ENCODE results near the gene TMEM131. TPM values are rescaled to one million over a fixed set of nuclear protein-coding genes. Genes with fewer than 3 reads are reported as not detected.

The TMEM131 gene
- total and polyA plus RNA-seq, 2 of the 8 experiments (the other 6 are each of a cell fraction or from before 2014, with no cell fraction given): 9.7 to 22.9 TPM

GRCh38 chr2:97985998-97986397, 9.8 kb downstream of the TMEM131 start:
- Histone ChIP-seq H2BK20ac (ENCODE audit: low read length) (no peak overlapping the region), H2BK5ac (ENCODE audit: low read depth, low read length) (no peak overlapping the region), H3K27me3 (replicated peaks in 1 of 4; ENCODE audit: control insufficient read depth in 3 of 4, extremely low read depth in 1 of 4, insufficient read depth in 3 of 4, low read length in 3 of 4) (no peaks in the 10 kb centered on the region), H3K18ac (ENCODE audit: extremely low read depth, low read length) (no peak overlapping the region), H3K23me2 (ENCODE audit: low read depth, low read length) (no peaks in the 10 kb centered on the region), H3K36me3 (ENCODE audit: control insufficient read depth in 2 of 4, insufficient read depth in 4 of 4, low read length in 3 of 4) (no peaks in the 10 kb centered on the region), H3K79me1 (ENCODE audit: low read depth, low read length) (no peaks in the 10 kb centered on the region; the same call in 1 of the 2 replicates), H2BK12ac (ENCODE audit: low read depth, low read length) (no peak overlapping the region), H3K27ac (ENCODE audit: low read depth, low read length) (no peak overlapping the region), H2BK15ac (ENCODE audit: low read length) (no peak overlapping the region), H4K91ac (replicated peaks; ENCODE audit: insufficient read length, low read length) (no peak overlapping the region), H2BK120ac (replicated peaks; ENCODE audit: low read depth, low read length) (no peak overlapping the region), H4K5ac (ENCODE audit: insufficient read length, low read depth, low read length) (no peak overlapping the region), H4K8ac (ENCODE audit: extremely low read depth, insufficient read depth, low read length) (no peak overlapping the region), H4K20me1 (replicated peaks in 1 of 2; ENCODE audit: control insufficient read depth in 1 of 2, insufficient read depth in 2 of 2, low read length in 2 of 2) (peaks cover 0 to 2% of the 10 kb centered on the region in 2 experiments), H3K4ac (replicated peaks; ENCODE audit: insufficient read length, low read depth, low read length) (no peak overlapping the region), H3K9me3 (ENCODE audit: insufficient read depth in 2 of 2, low read depth in 1 of 2, low read length in 1 of 2) (no peaks in the 10 kb centered on the region), H3K9ac (replicated peaks in 1 of 4; ENCODE audit: extremely low read depth in 1 of 4, low read depth in 3 of 4, low read length in 3 of 4) (no peak overlapping the region), H2AFZ (ENCODE audit: low read length) (no peak overlapping the region), H3K56ac (replicated peaks; ENCODE audit: insufficient read length, low read depth, low read length) (no peak overlapping the region), H2AK5ac (ENCODE audit: low read depth, low read length) (no peak overlapping the region), H3K79me2 (ENCODE audit: control insufficient read depth in 1 of 2, insufficient read depth in 2 of 2, low read length in 2 of 2) (peaks cover 0 to 86% of the 10 kb centered on the region in 2 experiments; a peak in 2 of 4 replicates), H3K23ac (ENCODE audit: insufficient read length) (no peak overlapping the region), H3K4me2 (ENCODE audit: insufficient read depth in 1 of 2, low read depth in 2 of 2, low read length in 2 of 2) (no peak overlapping the region), H3K14ac (ENCODE audit: insufficient read length) (no peak overlapping the region), H3K4me1 (replicated peaks in 1 of 4; ENCODE audit: control insufficient read depth in 3 of 4, insufficient read depth in 4 of 4, low read length in 3 of 4) (peaks cover 0 to 8% (median 0%) of the 10 kb centered on the region in 4 experiments; a peak in 1 of 7 replicates), H3K4me3 (ENCODE audit: extremely low read depth in 1 of 4, insufficient read depth in 2 of 4, low read depth in 3 of 4, low read length in 4 of 4) (no peak overlapping the region)
- ChIA-PET POLR2A (ENCODE audit: partially characterized antibody) (no interaction called here), CTCF (ENCODE audit: partially characterized antibody) (no interaction called here)
- DNase-seq (ENCODE audit: low read depth in 1 of 2, low spot score in 2 of 2) (no peak), FAIRE-seq (no peak)
- WGBS, 2 experiments (ENCODE audit: extremely low coverage in 1 of 2, insufficient coverage in 1 of 2, insufficient read length in 1 of 2, insufficient replicate concordance in 2 of 2, low coverage in 1 of 2, low lambda C conversion rate in 2 of 2, missing lambda C conversion rate in 1 of 2): 98% methylated on average over 2 of the region's 2 CpGs; no CpG with 5 or more reads in 1 of the 2 experiments
- no peak for TF ChIP-seq CHD1 (IDR thresholded peaks at IDR 0.05; ENCODE audit: low read depth, low read length)
- TF ChIP-seq POU5F1 (IDR thresholded peaks at IDR 0.05; ENCODE audit: low read depth, low read length): no peak
- TF ChIP-seq TCF12 (IDR thresholded peaks at IDR 0.05; ENCODE audit: low read depth, low read length): no peak
- TF ChIP-seq YY1 (IDR thresholded peaks at IDR 0.05; ENCODE audit: low read depth, low read length): no peak
- TF ChIP-seq CHD2 (IDR thresholded peaks at IDR 0.05; ENCODE audit: low read length): no peak
- TF ChIP-seq POLR2A (IDR thresholded peaks at IDR 0.05; ENCODE audit: control extremely low read depth in 1 of 2, low read depth in 2 of 2, low read length in 2 of 2): no peak
- TF ChIP-seq PHF8 (conservative IDR thresholded peaks at IDR 0.05; ENCODE audit: low read depth, low read length): no peak
- no peak for TF ChIP-seq TAF1 (IDR thresholded peaks at IDR 0.05; ENCODE audit: low read depth, low read length)
- TF ChIP-seq BACH1 (IDR thresholded peaks at IDR 0.05; ENCODE audit: low read length): no peak
- no peak for TF ChIP-seq JUN (IDR thresholded peaks at IDR 0.05; ENCODE audit: low read depth, low read length)
- TF ChIP-seq RXRA (IDR thresholded peaks at IDR 0.05; ENCODE audit: insufficient read depth, low read depth, low read length): no peak
- TF ChIP-seq E2F6 (IDR thresholded peaks at IDR 0.05): no peak
- no peak for TF ChIP-seq ASH2L (IDR thresholded peaks at IDR 0.05; ENCODE audit: low read length)
- no peak for TF ChIP-seq TAF7 (optimal IDR thresholded peaks at IDR 0.05; ENCODE audit: borderline replicate concordance, low read depth, low read length)
- TF ChIP-seq BRCA1 (IDR thresholded peaks at IDR 0.05; ENCODE audit: low read depth, low read length): no peak
- no peak for TF ChIP-seq SP2 (IDR thresholded peaks at IDR 0.05; ENCODE audit: low read length)
- no peak for TF ChIP-seq GTF2F1 (IDR thresholded peaks at IDR 0.05; ENCODE audit: borderline replicate concordance, low read depth, low read length)

Data from H1 (cell line).